Measurements from ENCODE around the gene HPS3. TPM values are rescaled to one million over a fixed set of nuclear protein-coding genes. Genes with fewer than 3 reads are reported as not detected.

Gene HPS3
- total RNA-seq (29.4 TPM), polyA plus RNA-seq (ENCODE audit: insufficient read depth, low read depth, low replicate concordance) (16.9 TPM)
- long read RNA-seq, donor 1 = 0 reads
- long read RNA-seq, donor 2, full-length matches to known transcripts = 2 of 2 reads
- long read RNA-seq, donor 2, partial matches to known transcripts = 0 of 2 reads
- long read RNA-seq, donor 2, other reads (novel, unspliced or antisense) = 0 of 2 reads
- long read RNA-seq, donor 3, partial matches to known transcripts = 0 of 1 reads
- long read RNA-seq, donor 3, other reads (novel, unspliced or antisense) = 0 of 1 reads
- long read RNA-seq, donor 4 = 0 reads
- long read RNA-seq, donor 5 = 0 reads
- long read RNA-seq, donor 6 = 0 reads
- long read RNA-seq, donor 7, full-length matches to known transcripts = 21 of 29 reads
- long read RNA-seq, donor 7, partial matches to known transcripts = 3 of 29 reads
- long read RNA-seq, donor 7, other reads (novel, unspliced or antisense) = 5 of 29 reads
- long read RNA-seq, donor 8, full-length matches to known transcripts = 2 of 2 reads
- long read RNA-seq, donor 8, partial matches to known transcripts = 0 of 2 reads
- long read RNA-seq, donor 8, other reads (novel, unspliced or antisense) = 0 of 2 reads
- long read RNA-seq, donor 9 = 0 reads
- long read RNA-seq, donor 10 = 0 reads

- DNase-seq (peak; percentile 92 to 98 (median 97)), FAIRE-seq (no peak)
- no peak for TF ChIP-seq CTCF (IDR thresholded peaks at IDR 0.05; ENCODE audit: borderline replicate concordance, extremely low read depth, insufficient read depth)
- no peaks in the 10 kb centered on the region for H3K9me3 ChIP-seq (ENCODE audit: control insufficient read depth in 2 of 3, insufficient read depth in 1 of 3, low read length in 3 of 3)
- intact Hi-C loops (cut with DNase I) = no loop called here
- H3K9ac ChIP-seq (ENCODE audit: low read length in 3 of 3) = peak within 1 kb of the TSS; percentile 86 to 90 (median 88)
- peaks cover 0 to 18% (median 18%) of the 10 kb centered on the region in 3 donors for H3K4me1 ChIP-seq (ENCODE audit: control insufficient read depth in 2 of 3, insufficient read depth in 2 of 3, low read depth in 1 of 3, low read length in 3 of 3)
- no peaks in the 10 kb centered on the region for H3K27me3 ChIP-seq (ENCODE audit: control insufficient read depth, insufficient read depth, low read length)
- H3K27ac ChIP-seq (ENCODE audit: low read depth in 2 of 2, low read length in 2 of 2) = peak within 1 kb of the TSS; percentile 91 to 93
- H3K4me3 ChIP-seq (ENCODE audit: low read length in 3 of 3) = peak within 1 kb of the TSS; percentile 90 to 98 (median 95)
- H3K36me3 ChIP-seq (ENCODE audit: control insufficient read depth in 2 of 3, insufficient read depth in 3 of 3, low read length in 3 of 3) = no peaks in the 10 kb centered on the region
Observed at GRCh38 chr3:149129326-149130205, at the start of gene HPS3. Gene HPS3, plus strand, starts transcription at chr3:149129638. Its CDS starts 86 bp downstream, at chr3:149129724.

GRCh38 chr3:149080011-149080698 is 49.3 kb upstream of the HPS3 start:
- DNase-seq = no peak
- Histone ChIP-seq H3K4me1 (ENCODE audit: control insufficient read depth in 2 of 3, insufficient read depth in 2 of 3, low read depth in 1 of 3, low read length in 3 of 3) (peaks cover 0 to 3% (median 2%) of the 10 kb centered on the region in 3 donors), H3K36me3 (ENCODE audit: control insufficient read depth in 2 of 3, insufficient read depth in 3 of 3, low read length in 3 of 3) (peaks cover 0 to 5% (median 0%) of the 10 kb centered on the region in 3 donors), H3K27me3 (ENCODE audit: control insufficient read depth, insufficient read depth, low read length) (no peaks in the 10 kb centered on the region), H3K9ac (ENCODE audit: low read length in 3 of 3) (no peak overlapping the region), H3K27ac (ENCODE audit: low read depth in 2 of 2, low read length in 2 of 2) (no peak overlapping the region), H3K9me3 (ENCODE audit: control insufficient read depth in 2 of 3, insufficient read depth in 1 of 3, low read length in 3 of 3) (no peaks in the 10 kb centered on the region), H3K4me3 (ENCODE audit: low read length in 3 of 3) (no peak overlapping the region)
- FAIRE-seq = no peak
- no peak for TF ChIP-seq CTCF (IDR thresholded peaks at IDR 0.05; ENCODE audit: borderline replicate concordance, extremely low read depth, insufficient read depth)
- intact Hi-C loops (cut with DNase I) = no loop called here

- H3K36me3 ChIP-seq (ENCODE audit: control insufficient read depth in 2 of 3, insufficient read depth in 3 of 3, low read length in 3 of 3) = peaks cover 0 to 5% (median 0%) of the 10 kb centered on the region in 3 donors
- no peak overlapping the region for H3K9ac ChIP-seq (ENCODE audit: low read length in 3 of 3)
- no peak overlapping the region for H3K4me3 ChIP-seq (ENCODE audit: low read length in 3 of 3)
- FAIRE-seq (no peak), DNase-seq (no peak)
- H3K4me1 ChIP-seq (ENCODE audit: control insufficient read depth in 2 of 3, insufficient read depth in 2 of 3, low read depth in 1 of 3, low read length in 3 of 3) = peaks cover 0 to 4% (median 3%) of the 10 kb centered on the region in 3 donors
- H3K9me3 ChIP-seq (ENCODE audit: control insufficient read depth in 2 of 3, insufficient read depth in 1 of 3, low read length in 3 of 3) = no peaks in the 10 kb centered on the region
- intact Hi-C loops (cut with DNase I) = no loop called here
- TF ChIP-seq CTCF (IDR thresholded peaks at IDR 0.05; ENCODE audit: borderline replicate concordance, extremely low read depth, insufficient read depth) = no peak
- no peak overlapping the region for H3K27ac ChIP-seq (ENCODE audit: low read depth in 2 of 2, low read length in 2 of 2)
- H3K27me3 ChIP-seq (ENCODE audit: control insufficient read depth, insufficient read depth, low read length) = no peaks in the 10 kb centered on the region
Observed at GRCh38 chr3:149080699-149081091, 48.7 kb upstream of the HPS3 start.

All from kidney (tissue), 22 donors.